HL-60 (cell line): Measurements from ENCODE around the gene PNPLA7.

Experiments
- DNase-seq, 2 experiments: peaks; one replicate each; pipeline ENCODE4 v3.0.0-alpha.2; 2010 to 2020; ENCODE audit warnings: low read depth in 1 of 2, low spot score in 1 of 2
- H3K27ac ChIP-seq: fragments of 250-450 bp; sonication (Bioruptor Pico); replicated peaks from 2 replicates; pipeline ENCODE4 v1.5.1; 2020; ENCODE audit warnings: mild to moderate bottlenecking, moderate library complexity
- H3K27me3 ChIP-seq: fragments of 250-450 bp; sonication (Bioruptor Pico); 2 replicates; pipeline ENCODE4 v1.5.1; 2021; ENCODE audit warnings: mild to moderate bottlenecking, moderate library complexity; ENCODE audit not compliant: insufficient read depth, poor library complexity, severe bottlenecking
- H3K4me3 ChIP-seq: replicated peaks from 2 replicates; pipeline ENCODE4 v1.5.1; 2011; ENCODE audit warnings: mild to moderate bottlenecking, control low read depth, low read length; ENCODE audit not compliant: insufficient read depth
- CTCF ChIP-seq: IDR thresholded peaks from one replicate; pipeline ENCODE4 v1.5.1; 2011; ENCODE audit warnings: low read length, control low read depth, inconsistent platforms; ENCODE audit not compliant: insufficient read depth
- GABPA ChIP-seq: IDR thresholded peaks from 2 replicates; pipeline ENCODE4 v1.6.1; 2012; ENCODE audit warnings: low read depth
- POLR2AphosphoS5 ChIP-seq: IDR thresholded peaks from 2 replicates; pipeline ENCODE4 v1.6.1; 2012; ENCODE audit warnings: low read depth
- REST ChIP-seq: IDR thresholded peaks from 2 replicates; pipeline ENCODE4 v1.6.1; 2012; ENCODE audit warnings: low read depth; ENCODE audit not compliant: insufficient replicate concordance
- SPI1 ChIP-seq: IDR thresholded peaks from 2 replicates; pipeline ENCODE4 v1.6.1; 2012; ENCODE audit warnings: low read depth, mild to moderate bottlenecking, borderline replicate concordance

The PNPLA7 gene

DNA sequence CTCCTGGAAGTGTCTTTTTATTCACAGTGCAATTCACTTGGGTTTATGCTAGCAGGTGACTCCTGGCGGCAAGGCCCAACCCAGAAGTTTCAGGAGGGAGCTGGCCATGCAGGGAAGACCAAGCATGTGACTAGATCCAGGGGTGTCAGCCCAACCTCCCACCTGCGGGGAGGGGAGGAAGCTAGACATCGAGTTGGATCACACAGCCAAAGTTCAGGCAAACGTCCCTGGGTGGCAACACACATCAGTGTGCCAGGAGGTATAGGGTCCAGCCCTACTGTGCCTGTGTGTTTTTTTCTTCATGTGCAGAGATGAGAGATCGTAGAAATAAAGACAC, 25.3 kb downstream of the PNPLA7 start:
- TF ChIP-seq REST (no peak), CTCF (no peak), POLR2AphosphoS5 (no peak), GABPA (no peak), SPI1 (no peak)
- Histone ChIP-seq H3K27me3 (no peaks in the 10 kb centered on the region), H3K27ac (no peak overlapping the region), H3K4me3 (no peak overlapping the region)
- no peak for DNase-seq

GRCh38 chr9:137524161-137524980, 25.8 kb downstream of the PNPLA7 start:
- Histone ChIP-seq H3K4me3 (no peak overlapping the region), H3K27me3 (no peaks in the 10 kb centered on the region), H3K27ac (no peak overlapping the region)
- TF ChIP-seq GABPA (no peak), REST (no peak), POLR2AphosphoS5 (no peak), SPI1 (no peak), CTCF (no peak)
- no peak for DNase-seq

DNA sequence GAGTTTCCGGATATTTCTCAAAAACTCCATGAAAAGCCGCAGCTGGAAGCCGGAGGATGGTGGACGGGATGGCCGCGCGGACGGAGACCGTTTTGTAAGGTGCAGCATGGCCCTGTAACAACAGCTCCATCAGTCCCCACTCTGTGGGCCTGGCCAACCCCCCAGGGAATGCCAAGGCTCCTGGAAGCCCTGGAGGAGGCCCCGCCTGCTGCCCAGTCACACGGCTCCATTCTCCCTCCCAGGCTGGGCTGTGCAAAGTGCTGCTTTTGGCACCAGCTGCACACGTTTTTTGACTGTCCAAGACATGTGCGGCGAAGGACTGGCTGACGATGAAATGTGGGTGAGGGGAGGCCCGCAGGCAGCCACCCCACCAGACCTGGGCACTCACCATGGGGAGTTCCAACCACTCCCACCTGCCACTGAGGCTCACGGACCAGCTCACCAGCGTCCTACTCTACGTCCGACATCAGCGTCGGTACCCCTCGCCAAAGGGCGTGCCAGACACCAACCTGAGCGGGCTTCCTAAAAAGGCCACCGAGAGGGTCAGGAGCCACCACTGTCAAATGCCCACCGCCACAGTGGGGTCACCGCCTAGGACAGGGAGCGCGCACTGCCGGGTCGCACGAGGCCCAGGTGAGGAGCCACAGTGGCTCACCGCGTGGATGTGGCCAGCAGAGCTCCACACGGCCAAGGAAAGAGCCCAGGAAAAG, 27.3 kb downstream of the PNPLA7 start:
- no peak for DNase-seq
- TF ChIP-seq REST (no peak), CTCF (no peak), GABPA (no peak)

More for the DNA sequence above, 27.3 kb downstream of the PNPLA7 start:
- Histone ChIP-seq H3K27ac (no peak overlapping the region), H3K27me3 (no peaks in the 10 kb centered on the region), H3K4me3 (no peak overlapping the region)
